ENCODE results near the gene C17orf107.

- TF ChIP-seq CTCF (conservative IDR thresholded peaks at IDR 0.05; ENCODE audit: low read depth, low read length) (no peak), EZH2 (IDR thresholded peaks at IDR 0.05; ENCODE audit: borderline replicate concordance, low read depth, low read length, poor library complexity, severe bottlenecking) (no peak)
Measured at GRCh38 chr17:4860651-4861050, 38.7 kb upstream of the C17orf107 start.
